HG03175 (cell line): ENCODE data around the gene IER2.
A peak's percentile ranks its signal among the peaks of the same experiment; 100 is the strongest.

Experiments
- ATAC-seq: cut with Tn5 transposase; IDR thresholded peaks from one replicate; pipeline ENCODE4 v1.9.1; 2021; ENCODE audit warnings: mild to moderate bottlenecking, moderate library complexity; ENCODE audit not compliant: unreplicated experiment

Gene IER2

GRCh38 chr19:13118424-13119193 is 31.6 kb upstream of the IER2 start:
- ATAC-seq, result peak; percentile 11

GRCh38 chr19:13119627-13120026 is 30.6 kb upstream of the IER2 start:
- ATAC-seq, result no peak

- ATAC-seq, result no peak
Observed at GRCh38 chr19:13120031-13120430, 30.2 kb upstream of the IER2 start.

GRCh38 chr19:13120817-13121216 is 29.4 kb upstream of the IER2 start:
- no peak for ATAC-seq

- no peak for ATAC-seq
Observed at GRCh38 chr19:13121551-13122274, 28.5 kb upstream of the IER2 start.

- ATAC-seq, result no peak
Observed at GRCh38 chr19:13122275-13122878, 27.8 kb upstream of the IER2 start.

- ATAC-seq, result no peak
Observed at GRCh38 chr19:13122980-13123957, 26.9 kb upstream of the IER2 start.

- no peak for ATAC-seq
Observed at GRCh38 chr19:13127051-13127450, 23.2 kb upstream of the IER2 start.

GRCh38 chr19:13127811-13128575 is 22.2 kb upstream of the IER2 start:
- ATAC-seq, result no peak

GRCh38 chr19:13128583-13128982 is 21.6 kb upstream of the IER2 start:
- ATAC-seq, result no peak

GRCh38 chr19:13129384-13129783 is 20.8 kb upstream of the IER2 start:
- no peak for ATAC-seq

GRCh38 chr19:13130886-13131490 is 19.2 kb upstream of the IER2 start:
- ATAC-seq, result no peak

GRCh38 chr19:13132471-13133180 is 17.6 kb upstream of the IER2 start:
- no peak for ATAC-seq

GRCh38 chr19:13133241-13133870 is 16.9 kb upstream of the IER2 start:
- no peak for ATAC-seq

GRCh38 chr19:13134626-13135025 is 15.6 kb upstream of the IER2 start:
- ATAC-seq, result no peak

- no peak for ATAC-seq
Observed at GRCh38 chr19:13135068-13136062, 14.8 kb upstream of the IER2 start.

GRCh38 chr19:13137290-13137794 is 12.9 kb upstream of the IER2 start:
- no peak for ATAC-seq
